GM18519 (cell line): Measurements from ENCODE around the gene ARHGAP24.
"Not testable (repeated sequence)": the region's sequence is repeated elsewhere in the genome, so short reads cannot be mapped to it uniquely, and the experiment has no call there.

Experiments used
- ATAC-seq: cut with Tn5 transposase; IDR thresholded peaks from one replicate; pipeline ENCODE4 v1.9.1; 2021; ENCODE audit warnings: mild to moderate bottlenecking, moderate library complexity; ENCODE audit not compliant: unreplicated experiment, low FRiP score

ARHGAP24 gene

DNA sequence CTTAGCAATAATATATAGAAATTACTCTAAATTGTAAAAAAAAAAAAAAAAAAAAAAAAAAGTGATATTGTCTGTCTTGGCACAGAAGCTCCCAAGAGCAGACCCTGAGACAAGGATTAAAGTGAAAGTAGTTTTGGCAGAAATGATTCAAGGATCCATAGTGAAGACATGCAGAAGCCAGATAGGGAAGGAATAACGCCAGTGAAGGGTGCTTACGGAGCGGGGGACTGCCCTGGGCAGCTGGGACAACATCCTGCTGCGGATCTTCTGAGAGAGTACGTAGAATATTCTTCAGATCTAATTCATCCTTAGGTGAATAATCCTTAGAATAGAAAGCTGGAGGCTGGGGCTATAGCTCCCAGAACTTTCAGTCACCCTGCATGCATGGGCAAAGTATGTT, 39.8 kb downstream of the ARHGAP24 start:
- no peak for ATAC-seq

DNA sequence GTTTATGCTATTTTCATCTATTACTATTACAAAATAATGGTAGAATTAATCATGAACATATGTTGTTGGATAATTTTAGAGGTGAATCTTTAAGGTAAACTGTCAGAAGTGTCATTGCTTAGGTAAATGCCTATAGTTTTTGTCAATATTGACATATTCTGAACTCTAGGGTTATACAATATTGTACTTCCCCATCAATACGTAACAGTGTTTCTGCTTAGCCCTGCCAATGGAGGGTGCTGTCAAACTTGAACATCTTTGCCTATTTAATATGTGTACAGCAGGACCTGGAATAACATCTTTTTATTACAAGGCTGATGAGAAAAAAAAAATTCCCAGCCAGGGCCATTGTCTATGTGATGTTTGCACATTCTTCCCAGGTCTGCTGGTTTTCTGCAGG, 40.8 kb downstream of the ARHGAP24 start:
- ATAC-seq: no peak

DNA sequence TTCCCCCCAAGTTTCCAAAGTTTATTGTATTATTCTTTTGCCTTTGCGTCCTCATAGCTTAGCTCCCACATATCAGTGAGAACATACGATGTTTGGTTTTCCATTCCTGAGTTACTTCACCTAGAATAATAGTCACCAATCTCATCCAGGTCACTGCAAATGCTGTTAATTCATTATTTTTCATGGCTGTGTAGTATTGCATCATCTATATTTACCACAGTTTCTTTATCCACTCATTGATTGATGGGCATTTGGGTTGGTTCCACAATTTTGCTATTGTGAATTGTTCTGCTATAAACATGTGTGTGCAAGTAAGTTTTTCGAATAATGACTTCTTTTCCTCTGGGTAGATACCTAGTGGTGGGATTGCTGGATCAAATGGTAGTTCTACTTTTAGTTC, 43.6 kb downstream of the ARHGAP24 start:
- ATAC-seq: not testable (repeated sequence)

DNA sequence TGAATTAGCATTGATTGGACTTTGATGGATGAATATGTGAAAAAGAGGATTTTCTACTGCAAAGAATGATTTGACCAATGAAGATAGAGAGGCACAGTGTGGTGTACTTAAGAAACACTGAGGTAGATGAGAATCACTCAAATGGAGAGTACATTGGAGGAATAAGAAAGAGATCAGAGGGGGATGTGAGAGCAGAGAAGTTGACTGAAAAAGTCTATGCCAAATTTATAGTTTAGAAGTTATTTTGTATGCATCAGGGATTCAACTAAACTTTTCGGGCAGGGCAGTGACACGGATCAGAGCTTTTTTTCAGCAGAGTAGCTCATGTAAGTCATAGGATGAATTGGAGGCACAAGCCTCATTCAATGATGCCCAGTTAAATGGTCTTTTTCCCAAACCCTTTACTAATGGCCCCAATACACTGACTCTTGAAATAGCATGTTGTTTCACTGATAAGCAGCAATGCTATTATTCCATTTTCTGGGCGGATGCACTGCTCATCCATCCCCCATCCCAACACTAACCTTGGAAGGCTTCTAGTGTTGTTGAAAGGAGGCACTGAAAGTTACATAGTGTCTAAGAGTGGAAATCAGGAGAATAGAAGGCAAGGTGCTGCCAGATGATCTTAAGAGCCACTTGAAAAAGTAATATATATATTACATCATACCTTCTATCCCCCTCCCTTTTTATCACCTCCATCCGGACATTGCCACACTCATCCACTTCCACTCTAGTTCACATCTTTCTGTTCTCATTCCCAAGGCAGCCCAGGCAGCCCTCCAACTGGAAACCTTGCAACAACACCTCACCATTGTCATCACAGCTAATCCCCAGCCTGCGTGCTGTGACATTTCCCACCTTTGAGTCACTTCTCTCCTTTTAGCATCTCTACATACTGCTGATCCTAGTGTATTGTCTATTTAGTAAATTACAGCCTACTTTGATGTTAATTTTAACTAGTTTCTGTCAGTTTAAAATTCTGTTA, 46.1 kb downstream of the ARHGAP24 start:
- ATAC-seq: no peak

DNA sequence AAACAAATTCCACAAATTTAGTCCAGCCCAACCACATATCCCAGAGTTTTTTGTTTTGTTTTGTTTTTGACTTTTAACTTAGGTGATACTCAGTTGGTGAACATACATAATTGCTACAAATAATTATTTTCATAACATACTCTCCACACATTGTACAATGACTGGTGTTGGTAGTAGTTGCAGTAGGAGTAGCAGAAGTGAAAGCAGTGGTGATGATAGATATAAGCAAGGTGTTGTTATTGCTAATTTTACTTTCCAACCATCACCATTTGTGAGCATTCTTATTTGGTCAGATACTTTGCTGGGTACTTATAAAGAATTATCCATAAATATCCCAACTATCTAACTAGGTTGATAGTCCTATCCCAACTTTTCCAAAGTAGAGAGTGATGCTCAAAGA, 47.3 kb downstream of the ARHGAP24 start:
- ATAC-seq: peak; percentile 55

DNA sequence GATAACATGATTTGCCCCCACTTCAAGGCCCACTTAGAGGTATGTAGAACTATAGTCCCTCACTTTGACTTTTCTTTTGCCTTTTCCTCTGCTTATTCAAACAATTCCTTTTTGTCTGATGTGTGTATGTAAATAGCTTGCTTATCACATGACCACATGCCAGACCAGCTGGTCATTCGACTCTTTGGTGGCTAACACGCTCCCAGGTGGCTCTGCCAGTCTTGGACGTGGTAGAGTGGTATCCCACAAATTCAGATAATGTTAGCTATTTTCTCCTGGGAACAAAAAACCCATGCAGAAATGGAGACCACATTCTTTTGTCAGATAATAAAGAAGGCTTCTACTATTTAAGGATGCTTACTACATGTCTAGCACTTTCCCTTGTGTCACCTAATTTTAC, 47.9 kb downstream of the ARHGAP24 start:
- no peak for ATAC-seq

DNA sequence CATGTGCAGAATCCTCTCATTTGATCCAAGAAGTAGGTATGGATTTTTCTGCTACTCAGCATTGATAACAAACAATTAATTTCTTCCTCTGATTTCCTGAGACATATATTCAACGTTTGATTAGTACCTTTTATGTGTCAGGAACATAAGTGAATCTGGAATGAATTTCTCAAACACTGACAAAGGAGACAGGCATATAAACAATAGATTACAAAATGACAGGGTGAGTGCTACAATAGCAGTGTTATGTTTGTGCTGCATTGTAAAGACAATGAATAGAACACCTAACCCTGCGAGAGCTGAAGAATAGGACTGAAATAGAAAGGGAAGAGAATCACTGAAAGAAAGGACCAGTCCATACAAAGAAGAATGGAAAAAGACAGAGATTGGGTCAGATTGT, 52.9 kb downstream of the ARHGAP24 start:
- ATAC-seq: no peak

DNA sequence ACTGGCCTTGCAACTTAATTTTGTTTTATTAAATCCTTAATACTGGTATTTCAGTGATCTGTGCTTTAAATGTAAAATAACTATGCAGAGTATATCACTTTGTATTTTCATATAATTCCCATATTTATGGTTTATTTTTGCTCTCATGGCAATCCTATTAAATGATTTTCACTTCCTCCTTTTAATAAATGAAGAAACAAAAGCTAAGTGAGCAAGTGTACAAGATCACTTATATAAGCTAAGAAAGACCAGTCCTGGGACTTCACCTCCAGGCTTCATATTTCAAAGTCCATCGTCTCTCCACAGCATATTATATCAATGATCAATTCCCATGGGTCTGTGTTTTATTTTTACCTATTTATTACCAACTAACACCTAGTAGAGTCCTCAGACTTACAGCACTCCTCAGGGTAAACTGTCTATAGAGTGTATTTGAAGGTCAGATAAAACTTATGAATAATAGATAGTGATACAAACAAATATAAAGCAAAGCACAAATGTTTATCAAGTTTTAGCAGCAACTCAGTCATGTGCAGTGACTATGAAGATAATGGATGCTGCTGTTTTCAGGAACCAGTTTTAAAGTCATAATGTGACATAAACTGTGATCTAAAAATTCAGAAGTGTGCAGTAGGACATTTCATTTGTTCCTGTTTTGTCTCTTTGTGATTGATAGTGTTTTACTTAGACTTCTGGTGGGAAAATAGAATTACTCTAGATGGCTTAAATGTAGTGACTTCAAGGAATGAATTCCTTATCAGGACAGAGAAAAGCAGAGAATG, 56.8 kb downstream of the ARHGAP24 start:
- ATAC-seq: no peak

DNA sequence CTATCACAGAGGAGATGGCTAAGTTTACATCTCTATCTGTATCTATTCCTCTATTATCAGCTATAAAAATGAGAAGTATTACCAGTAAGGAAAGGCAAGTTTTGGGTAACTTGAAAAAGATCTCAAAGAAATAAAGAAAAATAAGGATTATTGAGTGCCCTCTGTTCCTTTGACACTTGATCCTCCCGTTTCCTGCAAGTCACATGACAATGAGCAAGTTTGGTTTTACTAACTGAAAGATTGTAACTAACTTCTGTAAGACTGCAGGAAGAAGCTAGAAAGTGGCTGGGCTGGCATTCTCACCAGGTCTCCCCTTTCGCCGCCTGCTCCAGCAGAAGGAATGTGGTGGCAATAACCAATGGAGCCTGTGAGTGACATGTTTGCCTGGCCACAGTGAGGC, 59.2 kb downstream of the ARHGAP24 start:
- ATAC-seq: no peak

DNA sequence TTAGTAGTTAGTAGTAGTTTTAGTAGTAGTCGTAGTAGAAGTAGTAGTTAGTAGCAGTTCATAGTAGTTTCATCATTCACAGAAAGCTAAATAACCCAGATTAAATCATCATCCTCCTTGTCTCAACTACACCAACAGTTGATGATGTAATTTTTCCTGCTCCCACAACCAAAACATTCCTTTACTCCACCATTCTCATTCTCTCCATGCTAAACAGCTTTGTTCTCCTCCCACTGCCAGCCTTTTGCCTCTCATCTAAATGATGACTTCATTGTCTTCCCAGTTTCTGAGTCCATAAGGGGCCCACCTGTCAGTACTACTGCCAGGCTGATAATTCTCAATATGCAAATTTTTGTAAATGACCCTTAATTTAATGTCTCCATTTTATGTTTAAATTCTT, 68.9 kb downstream of the ARHGAP24 start:
- no peak for ATAC-seq

DNA sequence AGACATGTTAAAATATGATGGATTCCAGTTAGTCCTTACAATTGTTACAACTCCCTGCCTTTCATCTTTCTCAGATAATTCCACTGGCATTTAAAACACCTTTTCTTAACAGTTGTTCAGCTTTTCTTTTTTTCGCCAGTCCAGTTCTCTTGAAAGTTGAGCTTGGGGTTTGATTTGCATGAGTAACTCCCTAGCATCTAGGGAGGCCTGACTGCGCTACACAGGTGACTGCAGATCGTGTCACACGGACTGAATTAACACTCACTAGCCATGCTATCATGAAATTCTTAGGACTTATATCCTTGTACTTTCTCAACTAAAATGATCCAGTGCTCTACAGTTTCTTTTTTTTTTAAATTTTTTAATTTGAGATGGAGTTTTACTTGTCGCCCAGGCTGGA, 69.8 kb downstream of the ARHGAP24 start:
- ATAC-seq: no peak

DNA sequence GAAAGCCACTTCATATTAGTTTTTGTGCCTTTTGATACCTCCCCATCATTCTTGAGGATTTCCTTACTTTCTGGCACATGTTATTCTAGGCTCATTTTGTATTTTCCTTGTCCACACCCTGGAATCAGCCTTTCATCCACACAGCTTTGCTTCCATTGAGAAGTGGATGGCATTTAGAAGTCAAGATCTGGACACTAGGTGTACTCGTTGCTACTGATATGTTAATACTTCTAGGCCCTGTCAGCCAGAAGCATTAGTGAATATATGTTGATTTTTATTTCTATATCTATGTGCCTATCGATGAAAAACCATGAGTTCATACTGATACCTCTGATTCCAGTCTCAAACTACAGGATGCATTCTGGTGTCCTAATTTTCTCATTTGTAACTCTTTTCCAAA, 73.2 kb downstream of the ARHGAP24 start:
- ATAC-seq: no peak

DNA sequence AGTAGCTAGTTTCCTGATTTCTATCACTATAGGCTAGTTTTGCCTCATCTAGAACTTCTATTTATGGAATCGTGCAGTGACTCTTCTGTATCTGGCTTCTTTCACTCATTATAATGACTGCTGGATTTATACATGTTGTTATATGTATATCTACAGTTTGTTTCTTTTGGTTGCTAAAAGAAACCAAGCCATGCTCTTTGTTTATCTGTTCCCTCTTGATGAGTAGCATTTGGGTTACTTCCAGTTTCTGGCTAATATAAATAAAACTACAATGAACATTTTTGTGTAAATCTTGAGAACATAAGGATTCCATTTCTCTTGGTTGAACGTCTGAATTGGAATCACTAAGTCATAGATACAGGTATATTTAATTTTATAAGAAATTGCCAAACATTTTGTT, 73.9 kb downstream of the ARHGAP24 start:
- ATAC-seq: no peak

DNA sequence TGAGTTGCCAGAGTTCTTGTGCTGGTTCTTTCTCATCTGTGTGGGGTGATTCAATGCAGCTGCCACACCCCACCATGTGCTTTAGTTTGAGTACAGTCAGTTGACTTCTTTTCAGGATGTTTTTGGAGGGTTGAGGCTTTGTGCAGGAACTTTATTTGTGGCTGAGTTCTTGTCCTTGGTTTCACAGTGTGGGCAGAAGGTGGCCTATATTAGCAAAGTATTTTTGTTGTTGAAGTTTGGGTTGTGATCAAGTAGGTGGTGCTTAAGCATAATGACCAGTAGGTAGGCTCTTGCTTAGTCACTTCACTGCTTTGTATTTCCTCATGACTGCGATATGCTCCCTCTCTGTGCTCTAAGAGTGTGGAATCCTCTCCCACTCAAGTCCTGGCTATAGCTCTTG, 80.3 kb downstream of the ARHGAP24 start:
- ATAC-seq: peak; percentile 39

DNA sequence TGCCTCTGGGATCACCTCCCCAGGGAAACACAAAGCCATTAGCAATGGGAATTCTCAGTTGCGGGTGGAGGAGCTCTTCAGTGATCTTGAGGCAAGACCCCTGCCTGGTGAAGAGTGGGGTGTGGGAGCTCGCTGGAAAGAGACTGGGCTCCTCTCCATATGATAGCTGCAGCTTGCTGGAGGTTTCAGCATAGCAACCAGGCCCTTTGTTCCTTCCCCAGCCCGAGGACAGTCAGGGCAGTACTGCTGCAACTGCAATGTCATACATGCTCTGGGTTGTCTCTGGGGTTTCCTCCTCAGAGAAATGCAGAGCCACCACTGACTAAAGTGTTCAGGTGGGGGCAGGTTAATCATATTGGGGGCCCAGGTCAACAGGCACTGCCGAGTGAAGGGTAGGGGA, 81.3 kb downstream of the ARHGAP24 start:
- ATAC-seq: peak; percentile 66

DNA sequence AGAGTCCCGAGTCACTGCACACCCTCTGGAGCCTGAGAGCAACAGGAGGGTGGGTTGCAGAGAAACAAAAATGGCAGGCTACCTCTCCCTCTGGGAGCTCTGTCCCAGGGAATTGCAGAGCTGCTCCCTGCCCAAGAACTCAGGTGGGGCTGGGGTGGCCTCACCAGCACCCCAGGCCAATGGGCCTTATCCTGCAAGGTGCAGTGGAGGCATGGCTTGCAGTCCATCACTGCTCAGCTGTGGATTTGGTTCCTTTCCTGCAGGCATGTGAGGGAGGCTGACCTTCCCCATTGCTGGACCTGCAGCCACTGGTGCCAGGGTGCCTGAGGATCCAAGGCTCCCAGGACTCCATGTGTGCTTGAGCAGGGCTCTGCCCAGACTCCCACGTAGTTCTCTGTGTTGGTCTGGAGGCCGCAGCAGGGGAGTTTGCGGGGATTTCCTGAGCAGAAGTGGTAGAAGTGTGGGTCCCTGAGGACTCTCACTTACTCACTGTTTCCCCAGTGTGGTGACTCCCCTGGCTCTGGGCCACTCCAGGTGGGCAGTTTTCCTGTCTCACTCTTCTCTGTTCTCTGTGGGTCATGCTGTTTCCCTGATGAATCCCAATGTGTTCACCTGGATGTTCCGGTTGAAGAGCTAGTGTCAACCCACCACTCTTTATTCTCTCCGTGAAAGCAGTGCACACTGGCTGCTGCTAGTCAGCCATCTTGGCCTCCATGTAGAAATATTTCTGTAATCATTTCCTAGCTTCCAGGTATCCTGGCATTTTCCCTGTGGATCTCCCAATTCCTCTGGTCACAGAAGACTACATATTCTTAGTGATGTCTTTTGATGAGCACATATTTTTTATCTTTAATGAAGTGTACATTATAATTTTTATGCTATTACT, 82.3 kb downstream of the ARHGAP24 start:
- peak; percentile 75 for ATAC-seq

DNA sequence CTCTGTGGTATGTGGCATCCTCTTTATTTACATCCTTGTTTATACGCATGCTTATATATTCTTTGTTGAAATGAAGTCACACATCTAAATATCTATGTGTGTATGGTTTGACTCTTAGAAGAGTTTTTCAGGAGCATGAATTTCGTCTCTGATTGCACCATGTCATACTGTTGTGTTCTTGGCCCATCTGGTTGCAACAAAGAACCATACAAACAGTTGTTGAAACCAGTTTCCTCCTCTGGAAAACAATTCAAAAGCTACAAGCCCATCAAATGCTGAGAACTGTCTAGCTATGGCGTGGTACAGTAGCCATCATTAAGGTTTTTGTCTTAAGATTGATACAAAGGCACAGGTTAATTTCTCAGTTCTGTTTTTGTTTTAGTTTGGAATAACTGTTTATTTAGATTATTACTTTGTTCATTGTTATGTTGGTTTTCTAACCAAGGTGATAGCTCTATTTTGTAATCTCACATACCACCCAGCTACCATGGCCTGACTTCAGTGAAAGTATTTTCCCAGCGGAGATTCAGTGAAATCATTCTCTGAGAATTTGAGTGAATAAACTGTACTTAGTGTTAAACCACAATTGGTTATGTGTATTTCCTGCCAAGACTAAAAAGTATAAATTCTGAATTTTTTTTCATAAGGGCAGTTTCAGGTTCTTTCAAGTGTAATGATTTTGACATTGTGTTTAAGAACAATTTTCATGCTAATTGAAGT, 91.0 kb downstream of the ARHGAP24 start:
- ATAC-seq: no peak

DNA sequence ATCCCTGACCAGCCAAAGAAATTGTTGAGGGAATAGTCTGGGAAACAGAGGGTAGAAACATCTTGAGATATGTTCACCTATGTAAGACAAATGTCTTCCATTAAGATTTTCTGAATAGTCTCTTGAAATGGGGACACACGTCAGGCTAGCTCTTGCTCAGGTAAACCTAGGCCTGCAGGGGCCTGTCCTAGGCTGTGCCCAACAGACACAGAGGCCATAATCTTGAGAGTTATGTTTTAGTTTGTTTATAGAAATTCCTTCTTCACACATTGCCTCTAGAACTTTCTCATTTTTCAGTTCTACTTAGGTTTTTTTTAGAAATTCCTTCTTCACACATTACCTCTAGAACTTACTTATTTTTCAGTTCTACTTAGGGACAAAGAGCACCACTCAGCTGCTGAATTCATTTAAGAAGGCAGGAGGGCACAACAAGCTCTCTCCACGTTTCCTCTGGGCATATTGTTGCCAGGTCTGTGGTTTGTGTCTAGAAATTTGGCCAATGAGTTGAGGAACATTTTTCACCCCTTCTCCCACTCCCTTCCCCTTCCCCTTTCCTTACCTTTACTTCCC, 94.9 kb downstream of the ARHGAP24 start:
- peak; percentile 49 for ATAC-seq

DNA sequence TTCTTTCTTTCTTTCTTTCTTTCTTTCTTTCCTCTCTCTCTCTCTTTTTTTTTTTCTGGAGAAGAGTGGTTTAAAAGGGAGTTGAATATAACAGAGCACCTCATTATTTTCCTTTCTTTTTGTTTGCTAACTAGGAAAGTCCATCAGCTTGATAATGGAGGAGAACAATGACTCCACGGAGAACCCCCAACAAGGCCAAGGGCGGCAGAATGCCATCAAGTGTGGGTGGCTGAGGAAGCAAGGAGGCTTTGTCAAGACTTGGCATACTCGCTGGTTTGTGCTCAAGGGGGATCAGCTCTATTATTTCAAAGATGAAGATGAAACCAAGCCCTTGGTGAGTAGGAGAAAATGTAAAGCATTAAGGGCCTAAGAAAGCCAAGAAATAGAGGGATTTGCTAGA, 95.4 kb downstream of the ARHGAP24 start:
- ATAC-seq: no peak

DNA sequence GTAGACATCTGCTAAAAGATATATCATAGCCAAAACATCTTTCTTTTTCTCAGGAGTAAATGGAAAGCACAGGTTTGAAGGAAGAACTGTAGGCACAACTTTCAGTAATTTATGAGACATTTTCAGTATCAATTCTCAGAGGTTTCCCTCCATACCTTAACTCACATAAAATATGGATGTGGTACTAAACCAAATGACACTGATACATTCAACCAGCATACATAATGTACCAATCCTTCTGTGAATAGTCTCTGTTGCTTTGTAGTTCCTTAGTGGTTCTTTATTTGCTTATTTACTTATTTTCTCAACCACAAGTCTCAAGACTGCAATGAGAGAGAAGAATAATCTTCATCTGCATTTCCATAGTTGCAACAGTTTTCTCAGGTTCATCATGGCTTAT, 96.1 kb downstream of the ARHGAP24 start:
- peak; percentile 43 for ATAC-seq
